GM06990 (cell line): ENCODE data around the gene CAMTA1.

Experiments
- DNase-seq: peaks from one replicate; pipeline ENCODE4 v3.0.0-alpha.2; 2011; ENCODE audit not compliant: insufficient read length; ENCODE audit errors: extremely low read depth
- H3K27me3 ChIP-seq: replicated peaks from 2 replicates; pipeline ENCODE4 v1.6.0; 2011; ENCODE audit warnings: low read length; ENCODE audit not compliant: control insufficient read depth, insufficient read depth
- H3K36me3 ChIP-seq: 2 replicates; pipeline ENCODE4 v1.5.1; 2011; ENCODE audit warnings: low read length; ENCODE audit not compliant: control insufficient read depth, insufficient read depth
- H3K4me3 ChIP-seq: replicated peaks from 2 replicates; pipeline ENCODE4 v1.5.1; 2011; ENCODE audit warnings: low read depth, mild to moderate bottlenecking, control low read depth, low read length
- CTCF ChIP-seq: IDR thresholded peaks from 2 replicates; pipeline ENCODE4 v1.5.1; 2011; ENCODE audit warnings: low read length, control low read depth, mild to moderate bottlenecking, inconsistent platforms; ENCODE audit not compliant: insufficient read depth, poor library complexity, severe bottlenecking

Gene CAMTA1

GRCh38 chr1:7515175-7515574, 729.9 kb downstream of the CAMTA1 start:
- TF ChIP-seq CTCF = no peak
- no peaks in the 10 kb centered on the region for H3K36me3 ChIP-seq
- H3K27me3 ChIP-seq = no peaks in the 10 kb centered on the region; the same call in none of the 2 replicates
- no peak overlapping the region for H3K4me3 ChIP-seq
- no peak for DNase-seq

- H3K27me3 ChIP-seq = no peaks in the 10 kb centered on the region; the same call in none of the 2 replicates
- H3K36me3 ChIP-seq = no peaks in the 10 kb centered on the region
- TF ChIP-seq CTCF = no peak
- DNase-seq = no peak
- no peak overlapping the region for H3K4me3 ChIP-seq
These were observed 730.6 kb downstream of the CAMTA1 start for GRCh38 chr1:7515904-7516303.

GRCh38 chr1:7516341-7516740, 731.1 kb downstream of the CAMTA1 start:
- Histone ChIP-seq H3K27me3 (no peaks in the 10 kb centered on the region; the same call in none of the 2 replicates), H3K36me3 (no peaks in the 10 kb centered on the region), H3K4me3 (no peak overlapping the region)
- TF ChIP-seq CTCF = no peak
- DNase-seq = no peak

GRCh38 chr1:7516929-7517328, 731.7 kb downstream of the CAMTA1 start:
- Histone ChIP-seq H3K27me3 (no peaks in the 10 kb centered on the region; the same call in none of the 2 replicates), H3K4me3 (no peak overlapping the region), H3K36me3 (no peaks in the 10 kb centered on the region)
- no peak for DNase-seq
- TF ChIP-seq CTCF = no peak

- no peaks in the 10 kb centered on the region; the same call in 1 of the 2 replicates for H3K27me3 ChIP-seq
- TF ChIP-seq CTCF = no peak
- H3K36me3 ChIP-seq = no peaks in the 10 kb centered on the region
- DNase-seq = no peak
- H3K4me3 ChIP-seq = no peak overlapping the region
These were observed 732.5 kb downstream of the CAMTA1 start for GRCh38 chr1:7517611-7518330.
